BJ (cell line): ENCODE results near the gene MVB12B. TPM values are rescaled to one million over a fixed set of nuclear protein-coding genes. Genes with fewer than 3 reads are reported as not detected.

Experiments used
- CTCF ChIA-PET: fragments of 350-600 bp; formaldehyde crosslinking; extraction: SDS; loops from one replicate; lab custom pipeline; 2021; ENCODE audit warnings: antibody characterized with exemption, inconsistent platforms; lab: Yijun Ruan, JAX
- POLR2A ChIA-PET: fragments of 300-600 bp; sonication (Branson Sonifier 250); formaldehyde crosslinking; extraction: SDS; loops from one replicate; lab custom pipeline; 2021; ENCODE audit warnings: antibody characterized with exemption; lab: Charles Lee
- DNase-seq: peaks from one replicate; pipeline ENCODE4 v3.0.0-alpha.2; 2011; ENCODE audit warnings: low read depth
- H3K27me3 ChIP-seq: 2 replicates; pipeline ENCODE4 v1.6.0; 2011; ENCODE audit warnings: low read length; ENCODE audit not compliant: control insufficient read depth, insufficient read depth
- H3K36me3 ChIP-seq: 2 replicates; pipeline ENCODE4 v1.5.1; 2011; ENCODE audit warnings: low read length; ENCODE audit not compliant: control insufficient read depth, insufficient read depth
- H3K4me3 ChIP-seq: 2 replicates; pipeline ENCODE4 v1.5.1; 2011; ENCODE audit warnings: low read depth, mild to moderate bottlenecking, control low read depth, low read length
- CTCF ChIP-seq: IDR thresholded peaks from 2 replicates; pipeline ENCODE4 v1.5.1; 2011; ENCODE audit warnings: low read depth, mild to moderate bottlenecking, control low read depth, inconsistent platforms, low read length, moderate library complexity; ENCODE audit not compliant: insufficient read depth
- polyA plus RNA-seq: library from polyadenylated mRNA; depleted of rRNA; stranded (reverse); fragments of >200 nt; gene quantifications from 2 replicates; pipeline ENCODE4 v1.2.3, GENCODE V29; 2011

Gene MVB12B
- polyA plus RNA-seq, 1 experiment: 2.7 TPM

- Histone ChIP-seq H3K36me3 (no peaks in the 10 kb centered on the region; the same call in 1 of the 2 replicates), H3K27me3 (peaks cover 2% of the 10 kb centered on the region; the same call in 1 of the 2 replicates), H3K4me3 (no peak overlapping the region)
- no peak for TF ChIP-seq CTCF
- CTCF ChIA-PET: interaction anchor here (0.6 to 10.4 kb wide), 3 partner anchors 8 to 48 kb away, joined by 4 to 209 read pairs (median 137); no protein-coding TSS in a partner anchor
- POLR2A ChIA-PET: no interaction called here
- no peak for DNase-seq
These were observed 177.7 kb downstream of the MVB12B start for GRCh38 chr9:126504086-126504976.

- H3K27me3 ChIP-seq: peaks cover 2% of the 10 kb centered on the region; the same call in 1 of the 2 replicates
- TF ChIP-seq CTCF: no peak
- DNase-seq: no peak
- POLR2A ChIA-PET: no interaction called here
- H3K4me3 ChIP-seq: no peak overlapping the region
- H3K36me3 ChIP-seq: no peaks in the 10 kb centered on the region; the same call in 1 of the 2 replicates
- CTCF ChIA-PET: interaction anchor here (10.4 kb wide), 1 partner anchor 8 kb away, joined by 137 read pairs; no protein-coding TSS in a partner anchor
These were observed 178.4 kb downstream of the MVB12B start for GRCh38 chr9:126504977-126505455.

GRCh38 chr9:126505697-126506346 lies 179.2 kb downstream of the MVB12B start:
- CTCF ChIA-PET: interaction anchor here (2.7 to 10.4 kb wide), 2 partner anchors 7 to 52 kb away, joined by 11 to 137 read pairs; no protein-coding TSS in a partner anchor
- DNase-seq: no peak
- Histone ChIP-seq H3K36me3 (no peaks in the 10 kb centered on the region; the same call in 1 of the 2 replicates), H3K27me3 (peaks cover 2% of the 10 kb centered on the region; the same call in 1 of the 2 replicates), H3K4me3 (no peak overlapping the region)
- POLR2A ChIA-PET: no interaction called here
- no peak for TF ChIP-seq CTCF

GRCh38 chr9:126506361-126507317 lies 180.0 kb downstream of the MVB12B start:
- Histone ChIP-seq H3K27me3 (peaks cover 3% of the 10 kb centered on the region; the same call in 1 of the 2 replicates), H3K36me3 (no peaks in the 10 kb centered on the region; the same call in 1 of the 2 replicates), H3K4me3 (no peak overlapping the region)
- TF ChIP-seq CTCF: no peak
- ChIA-PET POLR2A (no interaction called here), CTCF (interaction anchor here (0.5 to 12.1 kb wide), 4 partner anchors 6 to 412 kb away, joined by 3 to 137 read pairs (median 8); no protein-coding TSS in a partner anchor)
- DNase-seq: no peak
